H1 (cell line): ENCODE results near the gene GFOD1. TPM values are rescaled to one million over a fixed set of nuclear protein-coding genes. Genes with fewer than 3 reads are reported as not detected.

Source experiments
- CHD7 ChIP-seq: fragments of 300-600 bp; sonication (generic); IDR thresholded peaks from 2 replicates; pipeline ENCODE4 v1.7.1; 2012; ENCODE audit warnings: low read length, moderate library complexity, mild to moderate bottlenecking, inconsistent platforms; ENCODE audit not compliant: insufficient replicate concordance
- polyA plus RNA-seq, 7 experiments: library from polyadenylated mRNA; depleted of rRNA in 3 of 7; stranded (reverse) in 5 of 7; unstranded in 2 of 7; fragments of >200 nt in 5 of 7; fragments of 200-250 nt in 2 of 7; gene quantifications; 1 replicate in 5 of 7; 2 replicates in 1 of 7; 4 replicates in 1 of 7; pipeline versions ENCODE4 v1.2.1 to v1.2.3, GENCODE V29; 2011 to 2013; ENCODE audit warnings: missing spikeins in 2 of 7, mixed read lengths in 2 of 7
- total RNA-seq: library from RNA; stranded (reverse); fragmentation: NEBNext Ultra II Directional; extraction: Animal tissue kit (Norgen Biotek cat#: 25700); gene quantifications from 2 replicates; pipeline ENCODE4 v1.2.1, GENCODE V29; 2021

The GFOD1 gene
- total and polyA plus RNA-seq, 2 of the 8 experiments (the other 6 are each of a cell fraction or from before 2014, with no cell fraction given) = 2.5 to 8.8 TPM

- TF ChIP-seq CHD7 = no peak
These were observed 113.9 kb downstream of the GFOD1 start (continued) for GRCh38 chr6:13373488-13373886.
